ENCODE data around the gene NRCAM.

GRCh38 chr7:108417144-108417543, 39.1 kb downstream of the NRCAM start:
- TF ChIP-seq CTCF (IDR thresholded peaks at IDR 0.05) = no peak
- TF ChIP-seq RAD21 (conservative IDR thresholded peaks at IDR 0.05 in 1 of 2, IDR thresholded peaks at IDR 0.05 in 1 of 2) = no peak
- TF ChIP-seq, protein P1, sequence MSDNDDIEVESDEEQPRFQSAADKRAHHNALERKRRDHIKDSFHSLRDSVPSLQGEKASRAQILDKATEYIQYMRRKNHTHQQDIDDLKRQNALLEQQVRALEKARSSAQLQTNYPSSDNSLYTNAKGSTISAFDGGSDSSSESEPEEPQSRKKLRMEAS (IDR thresholded peaks at IDR 0.05) = no peak
- TF ChIP-seq SMC3 (IDR thresholded peaks at IDR 0.05) = no peak
- TF ChIP-seq EP300 (IDR thresholded peaks at IDR 0.05) = no peak
- TF ChIP-seq REST (IDR thresholded peaks at IDR 0.05) = no peak
- peak; percentile 29 to 80; a peak in 3 of 4 replicates for TF ChIP-seq CEBPB (IDR thresholded peaks at IDR 0.05)
- TF ChIP-seq E2F6 (IDR thresholded peaks at IDR 0.05; ENCODE audit: borderline replicate concordance, low read depth) = no peak
